Activated CD4-positive, alpha-beta T cell treated with anti-CD3 and anti-CD28 coated beads, Interleukin-2, amount 50 U/mL, for 48 hours (primary cell): ENCODE measurements around the gene FCHO1.
A peak's percentile ranks its signal among the peaks of the same experiment; 100 is the strongest.
"Not testable (repeated sequence)": the region's sequence is repeated elsewhere in the genome, so short reads cannot be mapped to it uniquely, and the experiment has no call there.

Experiments
- DNase-seq, 2 experiments: peaks; one replicate each; pipeline ENCODE4 v3.0.0-alpha.2; 2020

FCHO1 gene

DNA sequence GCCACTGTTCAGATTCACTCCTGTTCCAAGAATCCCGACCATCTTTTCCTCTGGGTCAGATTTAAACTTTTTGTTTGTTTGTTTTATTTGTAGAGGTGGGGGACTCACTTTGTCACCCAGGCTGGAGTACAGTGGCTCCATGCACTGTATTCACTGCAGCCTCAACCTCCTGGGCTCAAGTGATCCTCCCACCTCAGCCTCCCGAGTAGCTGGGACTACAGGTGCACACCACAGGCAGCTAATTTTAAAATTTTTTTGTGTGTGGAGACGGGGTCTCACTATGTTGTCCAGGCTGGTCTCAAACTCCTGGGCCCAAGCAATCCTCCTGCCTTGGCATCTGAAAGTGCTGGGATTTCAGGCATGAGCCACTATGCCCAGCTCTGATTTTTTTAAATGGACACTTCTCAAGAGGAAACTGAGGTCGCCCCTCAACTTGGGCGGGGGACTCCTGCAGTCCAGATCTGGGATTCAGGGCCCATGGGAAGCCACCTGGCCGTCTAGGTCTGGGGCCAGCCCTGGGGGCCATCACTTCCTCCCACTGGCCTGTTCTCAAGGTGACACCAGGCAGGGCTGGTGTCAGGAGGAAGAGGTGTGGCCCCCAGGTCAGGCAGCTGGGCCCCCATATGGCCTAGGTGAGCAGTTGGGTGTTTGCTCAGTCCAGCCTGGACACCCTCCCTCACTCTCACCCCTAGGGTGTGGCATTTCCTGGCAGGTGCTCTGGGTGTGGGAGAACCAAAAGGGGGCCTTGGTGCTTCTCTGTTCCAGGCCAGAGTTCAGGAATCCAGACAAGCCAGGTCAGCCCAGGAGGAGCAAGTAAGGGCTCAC is 44.9 kb downstream of the FCHO1 start:
- DNase-seq = no peak

- no peak for DNase-seq
Observed at GRCh38 chr19:17796838-17797423, 45.7 kb downstream of the FCHO1 start.

DNA sequence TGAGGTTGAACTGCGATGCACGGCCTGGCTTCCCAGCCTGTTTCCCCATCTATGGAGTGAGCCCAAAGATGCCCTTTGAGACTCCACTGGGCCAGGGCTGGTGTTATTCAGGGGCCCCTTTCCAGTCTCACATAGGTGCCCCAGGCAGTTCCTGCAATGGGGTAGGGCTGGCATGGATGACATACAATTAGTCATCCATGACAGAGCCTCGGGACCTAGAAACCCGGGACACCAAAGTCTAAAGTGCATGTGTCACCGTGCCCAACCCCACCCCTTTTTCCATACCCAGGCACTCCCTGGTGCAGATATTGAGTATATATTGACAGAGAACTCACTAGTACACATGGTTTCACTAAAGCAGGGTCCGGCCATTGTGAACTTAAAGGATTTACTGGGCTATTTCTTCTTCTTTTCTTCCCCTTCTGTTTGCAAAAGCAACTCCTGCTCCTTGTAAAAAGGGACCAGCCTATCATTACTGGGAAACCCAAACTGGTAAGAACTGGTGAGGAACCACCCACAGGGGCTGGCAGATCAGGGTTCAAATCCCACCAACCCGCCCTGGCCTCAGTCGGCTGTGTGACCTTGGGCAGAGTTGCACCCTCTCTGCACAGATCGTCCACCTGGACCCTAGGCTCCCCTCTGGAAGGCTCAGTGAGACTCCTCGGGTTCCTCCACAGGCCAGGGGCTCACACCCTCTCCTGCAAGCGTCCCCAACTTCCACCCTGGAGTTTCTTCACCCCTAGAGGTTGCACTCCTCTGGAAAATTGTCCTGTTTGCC is 46.3 kb downstream of the FCHO1 start:
- DNase-seq = peak; percentile 74 to 82

- DNase-seq = not testable (repeated sequence)
Observed at GRCh38 chr19:17798599-17798998, 47.3 kb downstream of the FCHO1 start.

- no peak for DNase-seq
Observed at GRCh38 chr19:17802137-17802858, 51.0 kb downstream of the FCHO1 start.

- no peak for DNase-seq
Observed at GRCh38 chr19:17803264-17803896, 52.1 kb downstream of the FCHO1 start.

- no peak for DNase-seq
Observed at GRCh38 chr19:17805427-17805826, 54.1 kb downstream of the FCHO1 start.

DNA sequence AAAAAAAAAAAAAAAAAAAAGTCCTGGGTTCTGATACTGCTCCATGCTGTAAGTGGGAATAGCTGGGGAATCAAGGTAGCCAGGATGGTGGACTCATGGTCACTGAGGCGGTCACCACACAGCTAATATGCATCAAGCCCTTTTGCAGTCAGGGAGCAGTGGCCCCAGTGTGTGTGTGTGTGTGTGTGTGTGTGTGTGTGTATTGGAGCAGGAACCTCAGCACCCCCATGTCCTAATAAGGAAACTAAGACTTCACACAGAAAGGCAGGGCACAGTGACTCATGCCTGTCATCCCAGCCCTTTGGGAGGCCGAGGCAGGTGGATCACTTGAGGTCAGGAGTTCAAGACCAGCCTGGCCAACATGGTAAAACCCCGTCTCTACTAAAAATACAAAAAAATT is 55.7 kb downstream of the FCHO1 start:
- DNase-seq = no peak

GRCh38 chr19:17807731-17808316 is 56.5 kb downstream of the FCHO1 start:
- DNase-seq = no peak

DNA sequence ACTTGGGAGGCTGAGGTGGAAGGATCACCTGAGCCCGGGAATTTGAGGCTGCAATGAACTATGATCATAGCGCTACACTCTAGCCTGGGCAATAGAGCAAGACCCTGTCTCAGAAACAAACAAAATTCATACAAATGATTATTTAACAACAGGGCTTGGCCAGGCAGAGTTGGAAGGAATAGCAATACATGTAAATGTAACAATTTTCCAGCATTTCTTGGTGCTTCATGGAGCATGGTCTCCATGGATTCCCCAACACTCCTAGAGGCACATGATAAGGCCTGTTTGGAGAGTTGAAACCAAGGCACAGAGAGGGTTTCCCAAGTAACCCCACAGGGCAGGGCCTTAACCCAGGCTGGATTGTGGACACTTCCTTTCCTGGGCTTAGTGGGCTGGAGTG is 59.8 kb downstream of the FCHO1 start:
- DNase-seq = no peak

GRCh38 chr19:17811681-17812080 is 60.4 kb downstream of the FCHO1 start:
- no peak for DNase-seq

DNA sequence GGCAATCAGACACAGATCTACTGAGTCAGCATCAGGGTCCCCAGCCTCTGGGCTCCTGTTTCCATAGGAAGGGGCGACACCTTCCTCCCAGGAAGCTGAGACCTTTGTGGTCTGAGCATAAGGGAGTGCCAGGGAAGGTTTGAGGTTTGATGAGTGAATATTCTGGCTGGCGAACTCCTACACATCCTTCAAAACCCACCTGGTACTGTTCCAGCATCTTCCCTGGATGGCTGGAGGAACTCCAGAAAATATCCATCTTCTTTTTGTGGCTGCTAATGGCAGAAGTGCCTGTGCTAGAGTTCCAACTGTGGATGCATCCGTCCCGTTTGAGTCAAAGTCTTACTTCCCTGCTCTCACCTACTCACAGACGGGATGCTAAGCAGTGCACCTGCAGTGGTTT is 60.8 kb downstream of the FCHO1 start:
- DNase-seq = no peak

GRCh38 chr19:17817668-17818363 is 66.5 kb downstream of the FCHO1 start:
- DNase-seq = no peak

DNA sequence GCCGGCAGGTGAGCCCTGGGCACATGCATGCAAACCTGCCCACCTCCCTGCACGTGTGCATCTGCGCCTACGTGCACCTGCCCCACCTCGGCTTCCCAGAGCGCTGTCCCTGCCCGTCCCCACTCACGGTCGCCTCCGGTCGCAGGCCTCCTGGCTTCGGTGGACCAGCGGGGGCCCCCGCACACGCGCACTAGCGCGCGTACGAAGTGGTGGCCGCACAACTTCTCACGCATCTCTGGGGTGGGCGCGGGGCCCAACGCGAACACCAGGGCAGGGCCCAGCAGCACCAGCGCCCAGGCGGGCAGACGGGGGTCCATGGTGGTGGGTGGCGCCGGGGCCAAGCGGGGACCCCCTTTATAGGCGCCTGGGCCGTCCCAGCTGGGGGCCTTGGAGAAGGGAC is 69.9 kb downstream of the FCHO1 start, which contains the start of gene INSL3:
Gene INSL3 (minus strand): TSS at position 330 of the 400 bp plus-strand sequence. CDS start 13 bp downstream, at position 317.
- no peak for DNase-seq

- DNase-seq = no peak
Observed at GRCh38 chr19:17824339-17824738, 73.1 kb downstream of the FCHO1 start.

- DNase-seq = no peak
Observed at GRCh38 chr19:17826508-17827056, 75.3 kb downstream of the FCHO1 start.

DNA sequence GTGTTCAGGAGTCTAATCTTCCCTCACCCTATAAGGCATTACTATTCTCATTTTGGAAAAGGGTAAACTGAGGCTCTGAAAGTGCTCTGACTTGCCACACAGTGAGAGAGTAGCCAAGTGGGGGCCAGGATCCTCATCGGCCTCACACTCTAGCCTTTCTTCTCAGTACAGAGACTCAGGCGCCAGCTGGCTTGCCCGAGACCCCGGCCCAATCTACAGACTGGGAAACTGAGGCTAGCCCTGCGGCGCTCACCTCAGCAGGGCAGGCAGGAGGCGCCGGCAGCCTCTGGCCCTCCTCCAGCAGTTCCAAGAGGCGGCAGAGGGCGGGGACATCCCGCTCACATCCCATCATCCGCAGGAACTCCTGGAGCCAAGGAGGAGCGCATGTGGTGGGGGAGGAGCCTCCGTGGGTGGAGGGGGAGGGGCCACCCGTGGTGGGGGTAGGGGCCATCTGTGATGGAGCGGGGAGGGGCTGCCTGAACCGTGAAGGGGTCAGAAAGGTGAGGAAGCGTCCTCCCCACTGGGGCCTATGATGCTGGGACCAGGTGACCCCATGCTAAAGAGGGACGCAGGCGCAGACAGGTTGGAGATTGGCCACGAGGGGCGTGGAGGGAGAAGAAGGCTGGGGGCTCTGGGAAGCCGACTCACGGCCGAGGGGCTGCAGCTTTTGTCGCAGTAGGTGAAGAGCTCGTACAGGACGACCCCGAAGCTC is 78.7 kb downstream of the FCHO1 start:
- DNase-seq = no peak

GRCh38 chr19:17830567-17831418 is 79.5 kb downstream of the FCHO1 start:
- peak; percentile 59 to 63 for DNase-seq

DNA sequence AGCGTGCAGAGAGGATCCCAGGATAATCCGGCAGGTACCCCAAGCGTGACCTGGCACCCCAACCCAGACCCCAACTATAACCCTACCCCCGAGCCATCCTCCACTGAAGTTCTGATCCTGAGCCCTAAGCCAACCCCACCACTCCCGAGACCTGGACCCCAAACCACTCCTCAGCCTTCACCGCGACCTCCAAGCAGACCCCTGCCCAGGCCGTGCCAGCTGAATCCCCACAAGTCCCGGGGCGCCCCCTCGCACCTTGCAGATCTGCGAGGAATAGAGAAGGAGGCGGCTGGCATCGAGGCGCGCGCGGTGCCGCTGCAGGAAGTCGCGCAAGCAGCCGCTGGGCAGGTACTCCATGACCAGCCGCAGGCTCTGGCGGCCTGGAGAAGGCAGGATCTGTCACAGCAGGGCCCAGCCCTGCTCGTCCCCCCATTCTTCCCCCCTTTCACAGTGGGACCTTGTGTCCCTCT is 80.2 kb downstream of the FCHO1 start:
- DNase-seq = no peak
